Measurements from ENCODE around the gene TNFSF8.

Gene TNFSF8

GRCh38 chr9:114869378-114869777, 61.0 kb downstream of the TNFSF8 start:
- no peak for TF ChIP-seq TAF1 (IDR thresholded peaks at IDR 0.05; ENCODE audit: low read depth)
- TF ChIP-seq ZBTB7A (IDR thresholded peaks at IDR 0.05; ENCODE audit: low read depth) = no peak
- TF ChIP-seq CREB1 (IDR thresholded peaks at IDR 0.05; ENCODE audit: low read depth) = no peak
- TF ChIP-seq TEAD4 (IDR thresholded peaks at IDR 0.05) = no peak
- TF ChIP-seq USF1 (IDR thresholded peaks at IDR 0.05) = no peak
- no peak for TF ChIP-seq YY1 (IDR thresholded peaks at IDR 0.05; ENCODE audit: low read depth)
- TF ChIP-seq RAD21 (IDR thresholded peaks at IDR 0.05; ENCODE audit: low read depth) = no peak
- no peak for TF ChIP-seq EP300 (IDR thresholded peaks at IDR 0.05; ENCODE audit: borderline replicate concordance)
- TF ChIP-seq MAX (IDR thresholded peaks at IDR 0.05) = no peak
- TF ChIP-seq EGR1 (IDR thresholded peaks at IDR 0.05) = no peak
- TF ChIP-seq FOXM1 (IDR thresholded peaks at IDR 0.05; ENCODE audit: borderline replicate concordance, low read depth) = no peak
- TF ChIP-seq CEBPB (IDR thresholded peaks at IDR 0.05) = no peak
- no peak for TF ChIP-seq TCF12 (IDR thresholded peaks at IDR 0.05; ENCODE audit: low read depth)
- TF ChIP-seq NFIC (IDR thresholded peaks at IDR 0.05) = no peak
- TF ChIP-seq, protein P1, sequence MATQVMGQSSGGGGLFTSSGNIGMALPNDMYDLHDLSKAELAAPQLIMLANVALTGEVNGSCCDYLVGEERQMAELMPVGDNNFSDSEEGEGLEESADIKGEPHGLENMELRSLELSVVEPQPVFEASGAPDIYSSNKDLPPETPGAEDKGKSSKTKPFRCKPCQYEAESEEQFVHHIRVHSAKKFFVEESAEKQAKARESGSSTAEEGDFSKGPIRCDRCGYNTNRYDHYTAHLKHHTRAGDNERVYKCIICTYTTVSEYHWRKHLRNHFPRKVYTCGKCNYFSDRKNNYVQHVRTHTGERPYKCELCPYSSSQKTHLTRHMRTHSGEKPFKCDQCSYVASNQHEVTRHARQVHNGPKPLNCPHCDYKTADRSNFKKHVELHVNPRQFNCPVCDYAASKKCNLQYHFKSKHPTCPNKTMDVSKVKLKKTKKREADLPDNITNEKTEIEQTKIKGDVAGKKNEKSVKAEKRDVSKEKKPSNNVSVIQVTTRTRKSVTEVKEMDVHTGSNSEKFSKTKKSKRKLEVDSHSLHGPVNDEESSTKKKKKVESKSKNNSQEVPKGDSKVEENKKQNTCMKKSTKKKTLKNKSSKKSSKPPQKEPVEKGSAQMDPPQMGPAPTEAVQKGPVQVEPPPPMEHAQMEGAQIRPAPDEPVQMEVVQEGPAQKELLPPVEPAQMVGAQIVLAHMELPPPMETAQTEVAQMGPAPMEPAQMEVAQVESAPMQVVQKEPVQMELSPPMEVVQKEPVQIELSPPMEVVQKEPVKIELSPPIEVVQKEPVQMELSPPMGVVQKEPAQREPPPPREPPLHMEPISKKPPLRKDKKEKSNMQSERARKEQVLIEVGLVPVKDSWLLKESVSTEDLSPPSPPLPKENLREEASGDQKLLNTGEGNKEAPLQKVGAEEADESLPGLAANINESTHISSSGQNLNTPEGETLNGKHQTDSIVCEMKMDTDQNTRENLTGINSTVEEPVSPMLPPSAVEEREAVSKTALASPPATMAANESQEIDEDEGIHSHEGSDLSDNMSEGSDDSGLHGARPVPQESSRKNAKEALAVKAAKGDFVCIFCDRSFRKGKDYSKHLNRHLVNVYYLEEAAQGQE (IDR thresholded peaks at IDR 0.05; ENCODE audit: low read depth) = no peak

GRCh38 chr9:114867327-114867726, 63.1 kb downstream of the TNFSF8 start:
- TF ChIP-seq MAX (IDR thresholded peaks at IDR 0.05) (no peak), TEAD4 (IDR thresholded peaks at IDR 0.05) (no peak), RAD21 (IDR thresholded peaks at IDR 0.05; ENCODE audit: low read depth) (no peak), USF1 (IDR thresholded peaks at IDR 0.05) (no peak)
- TF ChIP-seq, protein P1 (IDR thresholded peaks at IDR 0.05; ENCODE audit: low read depth) = no peak

DNA sequence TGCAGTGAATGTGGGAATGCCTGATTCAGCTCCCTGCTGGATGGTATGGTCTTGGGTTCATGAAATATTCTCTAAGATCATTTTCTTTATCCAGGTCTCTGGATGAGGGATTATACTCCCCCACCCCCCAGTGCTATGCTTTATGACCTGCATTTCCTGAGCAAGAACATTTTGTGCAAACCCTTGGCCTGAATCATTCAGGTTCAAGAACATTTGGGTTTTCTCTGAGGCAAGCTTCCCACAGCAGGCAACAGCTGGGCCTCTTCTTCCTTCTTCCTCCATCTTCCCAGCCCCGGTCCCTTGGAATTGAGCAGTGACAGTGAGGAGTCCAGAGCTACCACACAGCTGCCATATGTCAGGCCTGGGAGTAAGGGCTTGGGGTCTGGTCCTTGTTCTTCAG, 65.9 kb downstream of the TNFSF8 start:
- TF ChIP-seq CEBPB (IDR thresholded peaks at IDR 0.05) = no peak
- no peak for TF ChIP-seq RAD21 (IDR thresholded peaks at IDR 0.05; ENCODE audit: low read depth)
- TF ChIP-seq TEAD4 (IDR thresholded peaks at IDR 0.05) = no peak
- no peak for TF ChIP-seq FOXM1 (IDR thresholded peaks at IDR 0.05; ENCODE audit: borderline replicate concordance, low read depth)
- TF ChIP-seq EGR1 (IDR thresholded peaks at IDR 0.05) = no peak
- TF ChIP-seq ZBTB7A (IDR thresholded peaks at IDR 0.05; ENCODE audit: low read depth) = no peak
- TF ChIP-seq TAF1 (IDR thresholded peaks at IDR 0.05; ENCODE audit: low read depth) = no peak

DNA sequence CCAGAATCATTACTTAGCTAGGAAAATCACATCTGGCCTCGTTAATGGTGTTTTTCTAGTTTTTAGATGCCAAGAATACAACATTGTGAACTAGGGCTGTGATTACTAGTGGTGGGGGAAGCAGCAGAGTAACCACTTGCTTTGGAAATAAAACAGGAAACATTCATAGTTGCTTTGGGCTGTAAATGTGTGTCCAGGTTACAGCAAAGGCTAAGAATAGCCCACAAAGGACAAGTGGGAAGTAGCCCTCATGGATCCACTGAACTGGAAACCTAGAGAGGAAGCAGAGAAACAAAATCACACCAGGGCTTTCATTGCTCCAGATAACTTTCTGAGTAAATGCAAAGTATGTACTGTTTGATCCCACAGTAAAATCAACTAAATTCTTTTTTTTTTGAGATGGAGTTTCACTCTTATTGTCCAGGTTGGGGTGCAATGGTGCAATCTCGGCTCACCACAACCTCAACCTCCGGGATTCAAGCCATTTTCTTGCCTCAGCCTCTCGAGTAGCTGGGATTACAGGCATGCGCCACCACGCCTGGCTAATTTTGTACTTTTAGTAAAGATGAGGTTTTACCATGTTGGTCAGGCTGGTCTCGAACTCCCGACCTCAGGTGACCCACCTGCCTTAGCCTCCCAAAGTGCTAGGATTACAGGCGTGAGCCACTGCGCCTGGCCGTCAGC, 68.3 kb downstream of the TNFSF8 start:
- no peak for TF ChIP-seq TEAD4 (IDR thresholded peaks at IDR 0.05)

- TF ChIP-seq ZBTB7A (IDR thresholded peaks at IDR 0.05; ENCODE audit: low read depth) (no peak), TCF12 (IDR thresholded peaks at IDR 0.05; ENCODE audit: low read depth) (no peak), TAF1 (IDR thresholded peaks at IDR 0.05; ENCODE audit: low read depth) (no peak), YY1 (IDR thresholded peaks at IDR 0.05; ENCODE audit: low read depth) (no peak), FOXM1 (IDR thresholded peaks at IDR 0.05; ENCODE audit: borderline replicate concordance, low read depth) (no peak), CREB1 (IDR thresholded peaks at IDR 0.05; ENCODE audit: low read depth) (no peak), NFIC (IDR thresholded peaks at IDR 0.05) (no peak), CEBPB (IDR thresholded peaks at IDR 0.05) (no peak), RAD21 (IDR thresholded peaks at IDR 0.05; ENCODE audit: low read depth) (no peak), EGR1 (IDR thresholded peaks at IDR 0.05) (no peak)
- TF ChIP-seq, protein P1 (IDR thresholded peaks at IDR 0.05; ENCODE audit: low read depth) = no peak
These were observed 69.1 kb downstream of the TNFSF8 start for GRCh38 chr9:114861273-114861672.

Data from Ishikawa (cell line).